GM12873 (cell line): ENCODE data around the gene CHD6.

Source experiments
- TF ChIP-seq, protein P1 (sequence below): IDR thresholded peaks from 2 replicates; pipeline ENCODE4 v1.5.1; 2012; ENCODE audit warnings: low read depth, mild to moderate bottlenecking, moderate library complexity, low read length, control low read depth; ENCODE audit not compliant: insufficient read depth; ENCODE audit errors: missing control alignments

Gene CHD6

DNA sequence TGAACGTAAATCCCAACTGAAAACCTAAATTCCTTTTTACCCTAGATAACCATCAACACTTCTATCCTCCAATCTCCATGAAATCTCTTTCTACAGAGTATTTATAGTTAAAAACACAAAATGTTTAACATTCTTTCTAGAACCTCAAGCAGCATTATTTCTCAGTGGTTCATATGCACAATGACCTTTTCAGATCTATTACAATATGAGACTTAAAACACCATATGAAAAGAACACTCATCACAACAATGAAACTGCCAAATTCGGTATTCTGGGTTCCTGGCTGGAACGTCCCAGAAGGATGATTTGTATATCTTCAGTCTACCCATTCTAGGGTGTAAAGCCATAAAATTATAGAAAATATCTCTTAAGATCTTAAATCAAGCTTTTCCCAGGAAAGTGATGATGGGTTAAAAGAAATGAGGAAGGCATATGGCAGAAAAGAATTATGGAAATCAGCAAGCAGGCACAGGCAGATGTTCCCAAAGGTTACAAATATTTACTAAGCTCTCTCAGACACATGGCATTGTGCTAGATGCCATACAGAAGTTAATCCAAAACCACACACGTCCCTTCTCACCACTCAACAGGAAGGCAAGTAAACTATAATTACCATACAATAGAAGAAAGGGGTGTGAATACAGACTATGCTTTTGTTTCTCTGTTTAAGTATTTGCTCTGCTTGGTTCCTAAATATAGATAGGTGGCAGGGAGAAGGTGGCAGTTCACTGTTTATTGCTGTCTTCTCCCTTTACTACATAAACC lies 118.0 kb downstream of the CHD6 start:
- TF ChIP-seq, protein P1, sequence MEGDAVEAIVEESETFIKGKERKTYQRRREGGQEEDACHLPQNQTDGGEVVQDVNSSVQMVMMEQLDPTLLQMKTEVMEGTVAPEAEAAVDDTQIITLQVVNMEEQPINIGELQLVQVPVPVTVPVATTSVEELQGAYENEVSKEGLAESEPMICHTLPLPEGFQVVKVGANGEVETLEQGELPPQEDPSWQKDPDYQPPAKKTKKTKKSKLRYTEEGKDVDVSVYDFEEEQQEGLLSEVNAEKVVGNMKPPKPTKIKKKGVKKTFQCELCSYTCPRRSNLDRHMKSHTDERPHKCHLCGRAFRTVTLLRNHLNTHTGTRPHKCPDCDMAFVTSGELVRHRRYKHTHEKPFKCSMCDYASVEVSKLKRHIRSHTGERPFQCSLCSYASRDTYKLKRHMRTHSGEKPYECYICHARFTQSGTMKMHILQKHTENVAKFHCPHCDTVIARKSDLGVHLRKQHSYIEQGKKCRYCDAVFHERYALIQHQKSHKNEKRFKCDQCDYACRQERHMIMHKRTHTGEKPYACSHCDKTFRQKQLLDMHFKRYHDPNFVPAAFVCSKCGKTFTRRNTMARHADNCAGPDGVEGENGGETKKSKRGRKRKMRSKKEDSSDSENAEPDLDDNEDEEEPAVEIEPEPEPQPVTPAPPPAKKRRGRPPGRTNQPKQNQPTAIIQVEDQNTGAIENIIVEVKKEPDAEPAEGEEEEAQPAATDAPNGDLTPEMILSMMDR: no peak

DNA sequence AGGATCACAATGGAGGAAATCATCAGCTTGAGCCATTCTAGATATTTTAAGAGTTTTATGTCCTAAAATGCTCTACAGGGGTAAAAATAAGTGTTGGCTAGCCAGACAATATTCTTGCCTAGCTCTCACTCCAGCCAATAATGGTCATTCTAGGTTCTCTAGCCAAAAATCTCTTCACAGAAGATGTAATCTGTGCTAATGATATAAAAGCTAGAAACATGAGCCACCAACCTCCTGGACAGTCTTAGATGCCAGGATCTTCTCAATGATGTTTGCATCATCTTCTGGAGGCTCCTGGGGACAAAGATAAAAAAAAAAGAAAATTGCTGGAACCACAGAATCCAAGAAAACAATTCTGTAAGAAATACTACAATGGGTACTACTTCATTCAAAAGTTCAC lies 119.1 kb downstream of the CHD6 start:
- TF ChIP-seq, protein P1: no peak

DNA sequence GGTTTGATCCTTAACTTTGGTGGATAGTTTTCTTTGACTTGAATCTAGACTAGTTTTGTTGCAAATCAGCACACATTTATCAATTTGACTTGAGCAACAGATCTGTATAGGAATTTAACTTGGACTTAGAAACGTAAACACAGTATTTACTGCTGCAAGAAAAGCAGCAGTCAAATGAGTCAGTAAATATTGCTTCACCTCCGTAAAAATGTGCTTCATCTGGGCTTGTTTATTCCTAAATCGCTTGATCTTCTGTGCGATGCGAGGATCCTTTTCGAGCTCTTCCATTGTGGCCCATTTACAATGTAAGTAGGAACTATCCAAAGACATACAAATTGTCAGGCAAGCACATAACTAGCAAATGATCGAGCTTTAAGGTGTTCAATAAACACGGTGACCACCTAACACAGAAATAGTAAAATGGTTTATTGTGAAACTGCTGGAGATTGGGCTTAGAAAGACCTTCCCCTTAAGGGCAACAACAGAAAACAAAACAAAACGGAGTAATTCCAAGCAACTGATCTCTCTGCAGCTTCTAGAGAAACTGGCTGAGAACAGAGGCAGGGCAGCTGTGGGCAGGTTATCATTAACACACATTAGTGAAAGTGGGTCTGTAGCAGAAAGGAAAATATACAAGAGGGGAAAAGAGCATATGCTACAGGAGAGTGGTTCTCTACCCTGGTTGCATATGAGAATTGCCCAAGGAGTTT lies 120.8 kb downstream of the CHD6 start:
- TF ChIP-seq, protein P1: no peak

DNA sequence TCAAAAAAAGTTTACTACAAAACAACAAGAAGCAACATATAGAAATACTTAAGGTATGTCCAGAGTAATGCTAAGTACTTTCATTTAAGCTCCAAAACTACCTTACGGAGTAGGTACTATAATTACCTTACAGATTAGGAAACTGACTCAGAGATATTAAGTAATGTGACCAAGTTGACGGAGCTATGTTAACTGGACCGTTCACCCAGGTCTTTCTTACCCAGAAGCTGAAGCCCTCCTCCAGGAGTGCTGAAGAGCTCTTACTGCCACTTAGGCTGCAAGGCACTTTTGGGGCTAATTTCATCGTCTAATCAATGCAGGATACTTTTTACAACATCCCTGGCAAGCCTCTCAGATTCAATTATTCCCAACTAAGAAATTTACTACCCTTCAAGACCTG lies 123.7 kb downstream of the CHD6 start:
- TF ChIP-seq, protein P1: no peak

DNA sequence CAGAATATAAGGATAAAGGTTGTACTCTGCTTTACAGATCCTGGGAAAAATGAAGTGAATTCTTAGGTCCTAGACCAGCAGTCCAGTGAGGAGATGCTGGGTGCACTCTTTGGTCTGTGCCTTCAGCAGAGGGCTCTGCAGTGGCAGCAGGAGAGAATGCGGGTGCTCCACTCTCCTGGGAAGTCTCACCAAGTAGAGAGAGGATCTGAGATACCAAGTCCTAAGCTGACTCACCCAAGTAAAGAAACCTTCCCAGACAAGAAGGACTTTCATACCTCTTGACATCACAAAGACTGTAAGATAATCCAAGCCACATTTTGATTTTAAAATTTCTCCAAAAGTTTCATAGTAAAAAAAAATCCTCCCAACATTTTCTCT lies 134.6 kb downstream of the CHD6 start:
- TF ChIP-seq, protein P1: no peak

DNA sequence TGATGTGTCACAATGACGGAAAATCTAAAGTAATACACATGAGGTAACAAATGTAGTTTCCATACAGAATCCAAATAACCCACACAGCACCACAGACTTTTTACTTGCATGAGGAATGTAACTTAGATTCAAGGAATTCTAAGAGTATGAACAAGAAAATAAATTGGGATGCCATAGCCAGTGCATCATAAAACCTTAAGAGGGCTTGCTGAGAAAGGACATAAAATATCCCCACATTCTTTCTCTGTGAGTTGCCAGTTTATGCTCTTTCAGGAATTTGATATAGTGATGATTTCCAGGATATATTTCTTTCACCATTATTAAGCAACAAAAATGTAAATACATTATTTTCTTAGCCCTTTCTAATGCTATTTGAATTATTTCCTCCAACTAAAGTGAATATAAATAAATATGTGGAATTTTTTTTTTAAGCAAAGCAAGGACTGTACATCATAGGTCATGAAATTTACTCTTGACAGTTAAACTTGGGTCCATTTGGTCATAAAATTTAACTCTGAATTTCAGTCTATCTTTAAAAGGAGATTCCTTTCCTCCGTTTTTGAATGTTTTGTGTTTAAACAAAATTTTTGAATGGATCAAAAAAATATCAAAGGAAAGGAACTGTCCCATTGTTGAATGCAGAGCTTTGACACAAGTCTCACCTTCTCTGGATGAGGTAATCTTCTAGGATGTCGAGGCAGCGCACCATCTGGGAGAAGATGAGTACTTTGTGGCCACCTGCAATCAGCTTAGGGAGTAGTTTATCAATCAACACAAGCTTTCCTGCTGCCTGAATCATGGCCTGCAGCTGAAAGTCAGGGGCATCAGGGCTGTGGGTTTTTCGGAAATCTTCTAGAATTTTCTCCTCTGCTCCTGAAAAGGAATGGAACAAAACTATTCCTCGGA lies 135.3 kb downstream of the CHD6 start:
- TF ChIP-seq, protein P1: no peak
